Fibroblast of the aortic adventitia (primary cell): ENCODE measurements around the gene SLC37A1. TPM values are rescaled to one million over a fixed set of nuclear protein-coding genes. Genes with fewer than 3 reads are reported as not detected.
"Not testable (repeated sequence)": the region's sequence is repeated elsewhere in the genome, so short reads cannot be mapped to it uniquely, and the experiment has no call there.

ENCODE experiments used
- DNase-seq: peaks from one replicate; pipeline ENCODE4 v3.0.0-alpha.2; 2010; ENCODE audit warnings: low read depth
- H3K4me3 ChIP-seq: 2 replicates; pipeline ENCODE4 v1.5.1; 2011; ENCODE audit warnings: low read depth, mild to moderate bottlenecking, control low read depth, low read length, moderate library complexity
- total RNA-seq: library from RNA; depleted of rRNA; stranded (reverse); fragments of >200 nt; gene quantifications from 2 replicates; pipeline ENCODE4 v1.2.3, GENCODE V29; 2012; ENCODE audit warnings: low replicate concordance
- TF ChIP-seq, protein P1 (sequence below): IDR thresholded peaks from 2 replicates; pipeline ENCODE4 v1.5.1; 2011; ENCODE audit warnings: mild to moderate bottlenecking, low read length, control low read depth, inconsistent platforms; ENCODE audit not compliant: insufficient read depth

The SLC37A1 gene
- total RNA-seq, 1 donor: 0.27 TPM

DNA sequence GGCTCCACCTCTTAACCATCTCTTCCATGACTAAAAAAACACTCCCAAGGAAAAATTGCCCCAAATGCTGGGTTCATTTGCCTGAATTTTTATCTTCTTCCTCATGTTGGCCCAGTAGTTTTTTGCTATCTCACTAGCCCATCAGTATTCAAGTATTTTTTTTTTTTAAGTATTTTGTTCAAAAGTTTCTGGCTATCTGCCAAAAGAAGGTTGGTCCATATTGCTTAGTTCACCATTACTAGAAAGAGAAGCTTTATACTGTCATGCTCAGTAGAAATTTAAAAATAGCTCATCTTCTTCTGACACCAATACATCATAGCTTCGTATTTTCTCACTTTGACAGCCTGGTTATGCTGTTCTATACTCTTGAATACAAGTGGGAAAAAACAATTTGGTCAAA lies 98.7 kb downstream of the SLC37A1 start:
- DNase-seq: no peak
- TF ChIP-seq, protein P1, sequence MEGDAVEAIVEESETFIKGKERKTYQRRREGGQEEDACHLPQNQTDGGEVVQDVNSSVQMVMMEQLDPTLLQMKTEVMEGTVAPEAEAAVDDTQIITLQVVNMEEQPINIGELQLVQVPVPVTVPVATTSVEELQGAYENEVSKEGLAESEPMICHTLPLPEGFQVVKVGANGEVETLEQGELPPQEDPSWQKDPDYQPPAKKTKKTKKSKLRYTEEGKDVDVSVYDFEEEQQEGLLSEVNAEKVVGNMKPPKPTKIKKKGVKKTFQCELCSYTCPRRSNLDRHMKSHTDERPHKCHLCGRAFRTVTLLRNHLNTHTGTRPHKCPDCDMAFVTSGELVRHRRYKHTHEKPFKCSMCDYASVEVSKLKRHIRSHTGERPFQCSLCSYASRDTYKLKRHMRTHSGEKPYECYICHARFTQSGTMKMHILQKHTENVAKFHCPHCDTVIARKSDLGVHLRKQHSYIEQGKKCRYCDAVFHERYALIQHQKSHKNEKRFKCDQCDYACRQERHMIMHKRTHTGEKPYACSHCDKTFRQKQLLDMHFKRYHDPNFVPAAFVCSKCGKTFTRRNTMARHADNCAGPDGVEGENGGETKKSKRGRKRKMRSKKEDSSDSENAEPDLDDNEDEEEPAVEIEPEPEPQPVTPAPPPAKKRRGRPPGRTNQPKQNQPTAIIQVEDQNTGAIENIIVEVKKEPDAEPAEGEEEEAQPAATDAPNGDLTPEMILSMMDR: no peak

DNA sequence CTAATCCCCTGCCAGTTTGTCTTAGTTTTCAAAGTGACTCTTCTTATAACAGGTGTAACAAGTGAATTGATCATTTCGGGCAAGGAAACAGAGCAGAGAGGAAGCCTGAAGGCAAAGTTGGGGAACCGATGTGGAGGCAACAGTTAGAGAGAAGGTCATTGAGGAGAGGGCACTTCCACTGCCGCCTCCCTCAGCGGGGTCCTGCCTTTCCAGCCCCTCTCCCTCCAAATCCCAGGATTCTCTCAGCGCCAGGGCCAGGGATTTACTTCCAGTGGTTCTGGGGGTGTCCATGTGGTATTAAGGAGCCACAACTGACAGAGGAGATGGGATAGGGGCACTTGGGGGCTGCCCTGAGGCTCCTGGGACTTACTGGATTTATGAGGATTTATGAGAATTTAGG lies 100.1 kb downstream of the SLC37A1 start:
- no peak for DNase-seq
- H3K4me3 ChIP-seq: no peak overlapping the region
- TF ChIP-seq, protein P1: no peak

More for the DNA sequence above, 98.7 kb downstream of the SLC37A1 start:
- H3K4me3 ChIP-seq: no peak overlapping the region

DNA sequence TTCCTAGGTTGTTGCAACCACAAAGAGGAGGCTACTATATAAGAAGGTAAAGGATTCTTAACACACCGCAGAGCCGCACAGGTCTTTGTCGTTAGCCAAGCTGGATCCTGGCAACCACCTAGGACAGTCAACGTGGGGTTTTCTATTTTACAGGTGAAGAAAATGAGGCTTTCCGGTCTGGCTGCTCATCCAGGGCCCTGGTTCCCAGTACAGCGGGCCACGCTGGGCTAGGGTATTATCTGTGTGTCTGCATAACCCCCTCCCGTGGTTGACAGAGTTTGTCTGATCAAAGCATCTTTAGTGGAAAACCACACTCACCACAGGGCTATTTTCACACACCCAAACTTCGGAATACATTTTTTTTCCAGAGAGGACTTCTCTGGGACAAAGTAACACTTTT lies 100.7 kb downstream of the SLC37A1 start:
- TF ChIP-seq, protein P1: no peak
- DNase-seq: no peak
- no peak overlapping the region for H3K4me3 ChIP-seq

DNA sequence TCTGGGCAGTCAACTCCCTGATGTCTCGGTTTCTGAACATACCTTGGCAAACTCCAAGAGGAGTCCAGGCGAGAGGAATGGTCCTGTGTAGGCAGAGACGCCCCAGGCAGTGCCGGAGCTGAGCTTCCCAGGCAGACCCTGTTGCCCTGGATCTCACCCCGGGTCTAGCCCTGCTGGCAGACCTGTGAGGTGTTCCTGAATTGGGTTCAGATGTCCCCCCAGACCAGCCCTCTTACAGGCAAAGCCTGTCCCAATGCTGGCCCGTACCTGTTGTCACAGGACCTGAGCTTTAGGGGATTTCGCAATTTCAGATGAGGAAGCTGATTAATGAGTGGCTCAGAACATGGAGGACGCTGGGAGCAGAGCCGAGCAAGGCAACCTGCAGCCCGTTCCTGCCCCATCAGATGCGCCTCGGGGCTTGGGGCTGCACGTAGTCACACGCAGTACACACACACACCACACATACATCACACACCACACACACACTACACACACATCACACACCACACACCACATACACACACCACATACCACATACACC lies 101.2 kb downstream of the SLC37A1 start:
- TF ChIP-seq, protein P1: no peak
- no peak for DNase-seq
- H3K4me3 ChIP-seq: no peak overlapping the region

DNA sequence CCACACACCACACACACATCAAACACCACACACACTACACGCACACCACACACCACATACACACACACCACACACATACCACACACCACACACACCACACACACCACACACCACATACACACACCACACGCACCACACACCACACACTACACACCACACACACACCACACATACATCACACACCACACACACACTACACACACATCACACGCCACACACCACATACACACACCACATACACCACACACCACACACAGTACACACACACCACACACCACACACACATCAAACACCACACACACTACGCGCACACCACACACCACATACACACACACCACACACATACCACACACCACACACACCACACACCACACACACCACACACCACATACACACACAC lies 101.7 kb downstream of the SLC37A1 start:
- not testable (repeated sequence) for DNase-seq, H3K4me3 ChIP-seq

DNA sequence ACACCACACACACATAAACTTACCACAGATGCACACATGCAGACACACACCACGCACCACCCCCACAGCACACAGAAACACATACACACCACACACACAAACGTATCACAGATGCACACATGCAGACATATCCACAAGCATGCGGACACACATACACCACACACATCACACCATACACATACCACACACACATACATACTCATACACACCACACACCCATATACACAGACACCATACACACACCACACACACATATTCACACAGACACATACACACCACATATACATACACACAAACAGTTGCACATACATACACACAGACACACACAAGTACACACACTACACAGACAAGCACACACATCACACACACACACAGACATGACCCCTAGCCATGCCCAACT lies 102.3 kb downstream of the SLC37A1 start:
- DNase-seq: no peak
- H3K4me3 ChIP-seq: no peak overlapping the region
- TF ChIP-seq, protein P1: no peak

DNA sequence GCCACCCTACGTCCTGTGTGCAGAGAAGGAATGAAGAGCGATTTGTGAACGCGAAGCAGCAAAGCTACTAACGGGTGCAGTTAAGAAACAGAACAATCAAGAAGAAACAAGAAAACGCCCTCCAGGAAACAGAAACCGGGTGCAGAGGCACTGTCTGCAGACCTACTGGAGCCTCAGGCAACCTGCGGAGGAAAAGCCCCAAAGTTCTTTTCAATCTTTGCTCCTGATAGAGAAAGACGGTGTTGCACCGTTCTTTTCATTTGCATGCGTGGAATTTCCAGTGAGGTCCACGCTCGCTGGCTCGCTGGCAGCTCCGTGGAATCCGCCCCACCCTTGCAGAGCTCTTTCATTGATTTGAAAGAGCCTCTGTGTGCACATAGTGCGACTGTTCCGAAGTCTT lies 102.8 kb downstream of the SLC37A1 start:
- DNase-seq: no peak
- H3K4me3 ChIP-seq: no peak overlapping the region
- TF ChIP-seq, protein P1: no peak
